HepG2 (cell line): ENCODE results near the gene HOXA7. TPM values are rescaled to one million over a fixed set of nuclear protein-coding genes. Genes with fewer than 3 reads are reported as not detected.

Experiments
- ATAC-seq: fragments of 200-7000 bp; cut with Tn5 transposase; 3 replicates; pipeline ENCODE4 v1.9.1; 2020; ENCODE audit warnings: mild to moderate bottlenecking, moderate library complexity
- BruUV-seq: library from RNA; stranded (reverse); fragments of 400-500 nt; replicated peaks from 2 replicates; lab custom pipeline; 2021; lab: Mats Ljungman, UMichigan
- CTCF ChIA-PET: fragments of 300-600 bp; formaldehyde crosslinking; extraction: SDS; loops from one replicate; lab custom pipeline; 2021; ENCODE audit warnings: low total read pairs, inconsistent platforms, low intra/inter-chr PET ratio; lab: Yijun Ruan, JAX
- POLR2A ChIA-PET: fragments of 350-600 bp; sonication (Branson Sonifier 250); formaldehyde crosslinking; loops from one replicate; lab custom pipeline; 2020; ENCODE audit warnings: antibody characterized with exemption, inconsistent platforms; lab: Yijun Ruan, JAX
- DNase-seq: peaks from one replicate; pipeline ENCODE4 v3.0.0-alpha.2; 2015; ENCODE audit warnings: low spot score
- FAIRE-seq: peaks from 3 replicates; lab custom pipeline; 2011; peaks lifted over from hg19 to GRCh38; lab: Jason Lieb, UNC
- H2AFZ ChIP-seq: one replicate; pipeline ENCODE4 v1.6.1; 2011; ENCODE audit warnings: low read length, inconsistent platforms
- H3K27ac ChIP-seq: fragments of 300-600 bp; 3 replicates; pipeline ENCODE4 v1.8.0; 2011; ENCODE audit warnings: mixed run types, mild to moderate bottlenecking, mixed read lengths, low read length, inconsistent platforms; ENCODE audit not compliant: insufficient read depth; ENCODE audit errors: extremely low read length
- H3K27me3 ChIP-seq, 2 experiments: fragments of 200-600 bp in 1 of 2; 2 replicates in 1 of 2; 3 replicates in 1 of 2; pipeline versions ENCODE4 v1.6.0 to v1.8.0; 2011; ENCODE audit warnings: low read length in 2 of 2, mild to moderate bottlenecking in 2 of 2, moderate library complexity in 2 of 2, inconsistent platforms in 1 of 2; ENCODE audit not compliant: insufficient read depth in 2 of 2, control insufficient read depth in 1 of 2
- H3K36me3 ChIP-seq, 2 experiments: fragments of 200-600 bp in 1 of 2; replicated peaks in 1 of 2; 2 replicates in 1 of 2; 3 replicates in 1 of 2; pipeline versions ENCODE4 v1.5.1 to v1.8.0; 2011; ENCODE audit warnings: low read length in 2 of 2, inconsistent platforms in 1 of 2; ENCODE audit not compliant: insufficient read depth in 2 of 2, control insufficient read depth in 1 of 2
- H3K4me1 ChIP-seq: 2 replicates; pipeline ENCODE4 v1.5.1; 2012; ENCODE audit warnings: low read length, inconsistent platforms; ENCODE audit not compliant: insufficient read depth
- H3K4me2 ChIP-seq: 2 replicates; pipeline ENCODE4 v1.6.0; 2011; ENCODE audit warnings: low read depth, low read length, inconsistent platforms
- H3K4me3 ChIP-seq, 3 experiments: fragments of 200-600 bp in 1 of 3; sonication (generic), shearing (Covaris generic) in 1 of 3; replicated peaks in 1 of 3; 2 replicates each; pipeline ENCODE4 v1.5.1; 2011 to 2016; ENCODE audit warnings: low read length in 3 of 3, inconsistent platforms in 2 of 3, low read depth in 2 of 3, mild to moderate bottlenecking in 2 of 3, control low read depth in 1 of 3, mixed read lengths in 1 of 3; ENCODE audit not compliant: insufficient read depth in 1 of 3
- H3K79me2 ChIP-seq: one replicate; pipeline ENCODE4 v1.6.1; 2011; ENCODE audit warnings: low read length, inconsistent platforms; ENCODE audit not compliant: insufficient read depth
- H3K9ac ChIP-seq: 2 replicates; pipeline ENCODE4 v1.6.0; 2011; ENCODE audit warnings: mild to moderate bottlenecking, low read depth, low read length, inconsistent platforms; ENCODE audit not compliant: insufficient read depth
- H3K9me3 ChIP-seq: 2 replicates; pipeline ENCODE4 v1.5.1; 2012; ENCODE audit warnings: mild to moderate bottlenecking, low read length
- H4K20me1 ChIP-seq: 2 replicates; pipeline ENCODE4 v1.6.0; 2011; ENCODE audit warnings: inconsistent platforms, mild to moderate bottlenecking, low read length, moderate library complexity; ENCODE audit not compliant: insufficient read depth
- CERS6 ChIP-seq: sonication (generic); formaldehyde crosslinking; IDR thresholded peaks from 2 replicates; pipeline ENCODE4 v1.5.0; 2020; ENCODE audit warnings: missing genetic modification reagents
- CHD2 ChIP-seq: IDR thresholded peaks from 2 replicates; pipeline ENCODE4 v1.6.1; 2011; ENCODE audit warnings: low read depth, low read length, improper control_type of control experiment
- DR1 ChIP-seq: sonication (generic); formaldehyde crosslinking; IDR thresholded peaks from 2 replicates; pipeline ENCODE4 v1.8.0; 2021; ENCODE audit warnings: mild to moderate bottlenecking, missing genetic modification reagents, inconsistent platforms
- JUN ChIP-seq: sonication (generic); formaldehyde crosslinking; IDR thresholded peaks from 2 replicates; pipeline ENCODE4 v1.4.0; 2020; ENCODE audit warnings: mild to moderate bottlenecking, missing genetic modification reagents
- KDM6A ChIP-seq: IDR thresholded peaks from 2 replicates; pipeline ENCODE4 v1.6.1; 2016; ENCODE audit warnings: low read depth
- POLR2G ChIP-seq: fragments of 200-400 bp; formaldehyde crosslinking; IDR thresholded peaks from 2 replicates; pipeline ENCODE4 v1.6.1; 2018; ENCODE audit warnings: mild to moderate bottlenecking, low read depth, low read length, moderate library complexity
- SAFB2 ChIP-seq: sonication (generic); formaldehyde crosslinking; IDR thresholded peaks from 2 replicates; pipeline ENCODE4 v1.5.1; 2020; ENCODE audit warnings: missing genetic modification reagents, low read depth, mild to moderate bottlenecking, borderline replicate concordance
- SCMH1 ChIP-seq: sonication (generic); formaldehyde crosslinking; IDR thresholded peaks from 2 replicates; pipeline ENCODE4 v1.9.0; 2021; ENCODE audit warnings: missing genetic modification reagents, mild to moderate bottlenecking, borderline replicate concordance
- SMARCC2 ChIP-seq: fragments of 450-650 bp; IDR thresholded peaks from 2 replicates; pipeline ENCODE4 v1.6.1; 2017; ENCODE audit warnings: antibody characterized with exemption, mild to moderate bottlenecking
- SP2 ChIP-seq: sonication (generic); formaldehyde crosslinking; IDR thresholded peaks from 2 replicates; pipeline ENCODE4 v1.5.1; 2020; ENCODE audit warnings: mild to moderate bottlenecking, missing genetic modification reagents
- ZMYM2 ChIP-seq: sonication (generic); formaldehyde crosslinking; IDR thresholded peaks from 2 replicates; pipeline ENCODE4 v1.8.0; 2022; ENCODE audit warnings: mild to moderate bottlenecking, missing genetic modification reagents
- ZNF772 ChIP-seq: sonication (generic); formaldehyde crosslinking; IDR thresholded peaks from 2 replicates; pipeline ENCODE4 v1.5.0; 2020; ENCODE audit warnings: mild to moderate bottlenecking, missing genetic modification reagents
- ZSCAN22 ChIP-seq: sonication (generic); formaldehyde crosslinking; IDR thresholded peaks from 2 replicates; pipeline ENCODE4 v1.4.0; 2020; ENCODE audit warnings: mild to moderate bottlenecking, missing genetic modification reagents
- WGBS: methylation state at CpG from one replicate; pipeline ENCODE4 v1.1.6; 2017; ENCODE audit warnings: low lambda C conversion rate; 5-methylcytosine and 5-hydroxymethylcytosine counted together
- in situ Hi-C: cut with HindIII; loops from 2 replicates; pipeline ENCODE4 v1.10.0; 2017; ENCODE audit warnings: low pct_unique_long_range_greater_than_20kb; ENCODE audit not compliant: extremely low pct_ligation_motif_present
- intact Hi-C: fragments of 100-400 bp; cut with micrococcal nuclease; formaldehyde crosslinking; loops from one replicate; pipeline ENCODE4 v1.10.0; 2022; ENCODE audit not compliant: unreplicated experiment
- polyA plus RNA-seq, 8 experiments: library from polyadenylated mRNA; depleted of rRNA in 3 of 8; stranded (reverse) in 7 of 8; unstranded in 1 of 8; fragments of >200 nt; fragmentation: Illumina TruSeq in 4 of 8; extraction: Trizol in 4 of 8; gene quantifications; 2 replicates each; pipeline versions ENCODE4 v1.2.1 to v1.2.3, GENCODE V29; 2011 to 2016; ENCODE audit warnings: low read depth in 4 of 8, missing spikeins in 1 of 8, mixed read lengths in 1 of 8; ENCODE audit not compliant: insufficient read depth in 1 of 8
- total RNA-seq, 5 experiments: library from RNA; depleted of rRNA; stranded (reverse); fragments of >200 nt; fragmentation: Illumina TruSeq; extraction: Trizol; gene quantifications; 2 replicates each; pipeline ENCODE4 v1.2.3, GENCODE V29; 2016; ENCODE audit warnings: low read depth in 1 of 5
- TF ChIP-seq, protein P1 (sequence below): sonication (generic); formaldehyde crosslinking; IDR thresholded peaks from 2 replicates; pipeline ENCODE4 v1.4.0; 2020; ENCODE audit warnings: mild to moderate bottlenecking, missing genetic modification reagents
- TF ChIP-seq, protein P2 (sequence below): sonication (generic); formaldehyde crosslinking; IDR thresholded peaks from 2 replicates; pipeline ENCODE4 v1.8.1; 2022; ENCODE audit warnings: low read depth, mild to moderate bottlenecking, missing genetic modification reagents

Gene HOXA7
- total and polyA plus RNA-seq, 2 of the 13 experiments (the other 11 are each of a cell fraction or from before 2014, with no cell fraction given), result 0.05 TPM; not detected in 1

DNA sequence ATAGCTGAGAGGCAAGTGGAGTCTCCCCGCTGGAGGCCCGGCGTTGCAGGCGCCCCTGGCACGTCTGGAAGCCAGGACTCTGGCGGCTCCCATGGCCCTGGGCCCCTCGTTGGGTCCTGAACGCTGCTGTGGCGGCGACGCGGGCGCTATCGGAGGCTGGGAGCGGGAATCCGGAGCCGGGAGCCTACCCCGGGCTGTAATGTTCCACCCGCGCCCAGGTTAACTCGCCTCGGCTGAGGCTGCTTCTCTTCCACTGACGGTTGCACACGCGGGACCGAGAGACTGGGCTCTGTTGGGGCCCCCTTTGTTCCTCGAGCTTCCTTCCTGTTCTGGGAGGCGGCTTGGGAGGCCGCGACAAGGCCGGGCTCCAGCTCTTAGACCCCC lies 11.7 kb downstream of the HOXA7 start:
- intact Hi-C loops, result loop anchor here (5.0 kb wide), 1 partner anchor 767 kb away; no protein-coding TSS in a partner anchor
- ChIA-PET POLR2A (no interaction called here), CTCF (interaction anchor here (1.6 to 1.8 kb wide), 2 partner anchors 291 to 301 kb away, joined by 4 to 14 read pairs; no protein-coding TSS in a partner anchor)
- Histone ChIP-seq H3K4me3 (no peak overlapping the region), H3K9me3 (no peaks in the 10 kb centered on the region), H3K9ac (no peak overlapping the region), H3K27me3 (no peaks in the 10 kb centered on the region), H3K79me2 (peaks cover 5% of the 10 kb centered on the region), H3K4me2 (no peak overlapping the region), H2AFZ (no peak overlapping the region), H3K27ac (no peak overlapping the region), H3K4me1 (peaks cover 27% of the 10 kb centered on the region), H3K36me3 (no peaks in the 10 kb centered on the region; a peak in 2 of 5 replicates), H4K20me1 (no peaks in the 10 kb centered on the region)
- BruUV-seq, result no TSS peak
- WGBS, result 96% methylated on average over 23 of the region's 31 CpGs
- DNase-seq, result no peak
- FAIRE-seq, result no peak
- ATAC-seq, result no peak
- in situ Hi-C loops, result no loop called here
- TF ChIP-seq SMARCC2 (no peak), POLR2G (no peak), JUN (no peak), KDM6A (CRISPR knock-in tag) (no peak), CERS6 (CRISPR knock-in tag) (no peak), ZSCAN22 (CRISPR knock-in tag) (no peak), SCMH1 (CRISPR knock-in tag) (no peak), SAFB2 (no peak), CHD2 (no peak), DR1 (no peak), ZMYM2 (CRISPR knock-in tag) (no peak), ZNF772 (no peak), SP2 (no peak)
- TF ChIP-seq, protein P1, sequence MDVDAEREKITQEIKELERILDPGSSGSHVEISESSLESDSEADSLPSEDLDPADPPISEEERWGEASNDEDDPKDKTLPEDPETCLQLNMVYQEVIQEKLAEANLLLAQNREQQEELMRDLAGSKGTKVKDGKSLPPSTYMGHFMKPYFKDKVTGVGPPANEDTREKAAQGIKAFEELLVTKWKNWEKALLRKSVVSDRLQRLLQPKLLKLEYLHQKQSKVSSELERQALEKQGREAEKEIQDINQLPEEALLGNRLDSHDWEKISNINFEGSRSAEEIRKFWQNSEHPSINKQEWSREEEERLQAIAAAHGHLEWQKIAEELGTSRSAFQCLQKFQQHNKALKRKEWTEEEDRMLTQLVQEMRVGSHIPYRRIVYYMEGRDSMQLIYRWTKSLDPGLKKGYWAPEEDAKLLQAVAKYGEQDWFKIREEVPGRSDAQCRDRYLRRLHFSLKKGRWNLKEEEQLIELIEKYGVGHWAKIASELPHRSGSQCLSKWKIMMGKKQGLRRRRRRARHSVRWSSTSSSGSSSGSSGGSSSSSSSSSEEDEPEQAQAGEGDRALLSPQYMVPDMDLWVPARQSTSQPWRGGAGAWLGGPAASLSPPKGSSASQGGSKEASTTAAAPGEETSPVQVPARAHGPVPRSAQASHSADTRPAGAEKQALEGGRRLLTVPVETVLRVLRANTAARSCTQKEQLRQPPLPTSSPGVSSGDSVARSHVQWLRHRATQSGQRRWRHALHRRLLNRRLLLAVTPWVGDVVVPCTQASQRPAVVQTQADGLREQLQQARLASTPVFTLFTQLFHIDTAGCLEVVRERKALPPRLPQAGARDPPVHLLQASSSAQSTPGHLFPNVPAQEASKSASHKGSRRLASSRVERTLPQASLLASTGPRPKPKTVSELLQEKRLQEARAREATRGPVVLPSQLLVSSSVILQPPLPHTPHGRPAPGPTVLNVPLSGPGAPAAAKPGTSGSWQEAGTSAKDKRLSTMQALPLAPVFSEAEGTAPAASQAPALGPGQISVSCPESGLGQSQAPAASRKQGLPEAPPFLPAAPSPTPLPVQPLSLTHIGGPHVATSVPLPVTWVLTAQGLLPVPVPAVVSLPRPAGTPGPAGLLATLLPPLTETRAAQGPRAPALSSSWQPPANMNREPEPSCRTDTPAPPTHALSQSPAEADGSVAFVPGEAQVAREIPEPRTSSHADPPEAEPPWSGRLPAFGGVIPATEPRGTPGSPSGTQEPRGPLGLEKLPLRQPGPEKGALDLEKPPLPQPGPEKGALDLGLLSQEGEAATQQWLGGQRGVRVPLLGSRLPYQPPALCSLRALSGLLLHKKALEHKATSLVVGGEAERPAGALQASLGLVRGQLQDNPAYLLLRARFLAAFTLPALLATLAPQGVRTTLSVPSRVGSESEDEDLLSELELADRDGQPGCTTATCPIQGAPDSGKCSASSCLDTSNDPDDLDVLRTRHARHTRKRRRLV (CRISPR knock-in tag), result no peak
- TF ChIP-seq, protein P2, sequence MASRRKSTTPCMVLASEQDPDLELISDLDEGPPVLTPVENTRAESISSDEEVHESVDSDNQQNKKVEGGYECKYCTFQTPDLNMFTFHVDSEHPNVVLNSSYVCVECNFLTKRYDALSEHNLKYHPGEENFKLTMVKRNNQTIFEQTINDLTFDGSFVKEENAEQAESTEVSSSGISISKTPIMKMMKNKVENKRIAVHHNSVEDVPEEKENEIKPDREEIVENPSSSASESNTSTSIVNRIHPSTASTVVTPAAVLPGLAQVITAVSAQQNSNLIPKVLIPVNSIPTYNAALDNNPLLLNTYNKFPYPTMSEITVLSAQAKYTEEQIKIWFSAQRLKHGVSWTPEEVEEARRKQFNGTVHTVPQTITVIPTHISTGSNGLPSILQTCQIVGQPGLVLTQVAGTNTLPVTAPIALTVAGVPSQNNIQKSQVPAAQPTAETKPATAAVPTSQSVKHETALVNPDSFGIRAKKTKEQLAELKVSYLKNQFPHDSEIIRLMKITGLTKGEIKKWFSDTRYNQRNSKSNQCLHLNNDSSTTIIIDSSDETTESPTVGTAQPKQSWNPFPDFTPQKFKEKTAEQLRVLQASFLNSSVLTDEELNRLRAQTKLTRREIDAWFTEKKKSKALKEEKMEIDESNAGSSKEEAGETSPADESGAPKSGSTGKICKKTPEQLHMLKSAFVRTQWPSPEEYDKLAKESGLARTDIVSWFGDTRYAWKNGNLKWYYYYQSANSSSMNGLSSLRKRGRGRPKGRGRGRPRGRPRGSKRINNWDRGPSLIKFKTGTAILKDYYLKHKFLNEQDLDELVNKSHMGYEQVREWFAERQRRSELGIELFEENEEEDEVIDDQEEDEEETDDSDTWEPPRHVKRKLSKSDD (CRISPR knock-in tag), result no peak
